Tibial artery (tissue), 4 donors: ENCODE measurements around the gene SPSB4.

ENCODE experiments used
- DNase-seq, 2 donors: peaks; one replicate each; pipeline ENCODE4 v3.0.0-alpha.2; 2019
- H3K27ac ChIP-seq, 2 donors: fragments of 200-600 bp; sonication (generic) in 1 of 2; 1 replicate in 1 of 2; 2 replicates in 1 of 2; pipeline ENCODE4 v1.5.1; 2018 to 2019; ENCODE audit warnings: mild to moderate bottlenecking in 1 of 2
- H3K27me3 ChIP-seq, 2 donors: fragments of 200-600 bp; sonication (generic) in 1 of 2; one replicate each; pipeline versions ENCODE4 v1.5.1 to v1.6.0; 2016 to 2019
- H3K36me3 ChIP-seq, 3 donors: fragments of 200-600 bp; sonication (generic) in 2 of 3; one replicate each; pipeline ENCODE4 v1.5.1; 2016 to 2019; ENCODE audit warnings: mild to moderate bottlenecking in 2 of 3
- H3K4me1 ChIP-seq, 4 donors: fragments of 200-600 bp; sonication (generic) in 2 of 4; 1 replicate in 3 of 4; 2 replicates in 1 of 4; pipeline ENCODE4 v1.5.1; 2016 to 2019
- H3K4me3 ChIP-seq, 2 donors: fragments of 200-600 bp; sonication (generic) in 1 of 2; 1 replicate in 1 of 2; 2 replicates in 1 of 2; pipeline ENCODE4 v1.5.1; 2018 to 2019; ENCODE audit warnings: mild to moderate bottlenecking in 2 of 2
- H3K9me3 ChIP-seq, 3 donors: fragments of 200-600 bp; sonication (generic) in 1 of 3; one replicate each; pipeline ENCODE4 v1.5.1; 2016 to 2019
- CTCF ChIP-seq, 2 experiments: fragments of 200-600 bp in 1 of 2; fragments of 450-650 bp in 1 of 2; IDR thresholded peaks; one replicate each; pipeline ENCODE4 v1.5.1; 2017 to 2019; ENCODE audit warnings: antibody characterized with exemption in 2 of 2, mild to moderate bottlenecking in 1 of 2, moderate library complexity in 1 of 2
- intact Hi-C: fragments of 100-400 bp; cut with DNase I; formaldehyde crosslinking; loops from one replicate; pipeline ENCODE4 v1.15.0; 2023; ENCODE audit warnings: low total_unique reads

Gene SPSB4

GRCh38 chr3:141056751-141057171 lies 5.6 kb downstream of the SPSB4 start:
- TF ChIP-seq CTCF (IDR thresholded peaks at IDR 0.05), result no peak
- peaks cover 0 to 12% of the 10 kb centered on the region in 2 donors for H3K27me3 ChIP-seq
- DNase-seq, result no peak
- H3K4me1 ChIP-seq, result peaks cover 0 to 13% (median 12%) of the 10 kb centered on the region in 4 donors
- no peaks in the 10 kb centered on the region for H3K36me3 ChIP-seq
- no peaks in the 10 kb centered on the region for H3K9me3 ChIP-seq
- intact Hi-C loops, result no loop called here
- H3K4me3 ChIP-seq, result no peak overlapping the region
- no peak overlapping the region for H3K27ac ChIP-seq

DNA sequence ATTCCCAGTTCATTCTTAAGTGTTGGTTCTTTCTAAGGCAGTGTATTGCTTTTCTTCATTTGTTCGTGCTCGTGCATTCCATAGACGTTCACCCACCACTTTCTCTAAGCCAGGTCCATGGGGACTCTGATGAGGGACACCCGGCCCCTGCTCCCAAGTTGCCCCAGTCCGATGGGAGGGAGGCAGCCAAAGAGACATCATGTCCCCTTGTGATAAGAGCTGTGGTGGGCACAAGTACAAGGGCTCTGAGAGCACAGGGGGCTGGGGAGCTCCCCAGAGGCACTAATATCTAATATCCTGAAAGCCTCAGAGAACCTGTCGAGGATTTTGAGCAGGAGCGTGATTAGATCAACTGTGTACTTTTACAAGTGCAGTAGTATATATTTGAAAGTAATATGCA lies 6.3 kb downstream of the SPSB4 start:
- Histone ChIP-seq H3K4me1 (peaks cover 0 to 7% (median 6%) of the 10 kb centered on the region in 4 donors), H3K27me3 (peaks cover 0 to 10% of the 10 kb centered on the region in 2 donors), H3K27ac (no peak overlapping the region), H3K36me3 (no peaks in the 10 kb centered on the region), H3K9me3 (no peaks in the 10 kb centered on the region), H3K4me3 (no peak overlapping the region)
- intact Hi-C loops, result no loop called here
- TF ChIP-seq CTCF (IDR thresholded peaks at IDR 0.05), result no peak
- DNase-seq, result no peak

- Histone ChIP-seq H3K4me1 (no peaks in the 10 kb centered on the region), H3K9me3 (no peaks in the 10 kb centered on the region), H3K27me3 (peaks cover 0 to 6% of the 10 kb centered on the region in 2 donors), H3K36me3 (no peaks in the 10 kb centered on the region), H3K4me3 (no peak overlapping the region), H3K27ac (no peak overlapping the region)
- intact Hi-C loops, result no loop called here
- no peak for TF ChIP-seq CTCF (IDR thresholded peaks at IDR 0.05)
- no peak for DNase-seq
Measured at GRCh38 chr3:141057946-141058800, 7.0 kb downstream of the SPSB4 start.

- no peaks in the 10 kb centered on the region for H3K9me3 ChIP-seq
- no peak for DNase-seq
- intact Hi-C loops, result no loop called here
- peaks cover 0 to 2% of the 10 kb centered on the region in 2 donors for H3K27me3 ChIP-seq
- no peak overlapping the region for H3K27ac ChIP-seq
- H3K4me3 ChIP-seq, result no peak overlapping the region
- no peaks in the 10 kb centered on the region for H3K36me3 ChIP-seq
- no peak for TF ChIP-seq CTCF (IDR thresholded peaks at IDR 0.05)
- no peaks in the 10 kb centered on the region for H3K4me1 ChIP-seq
Measured at GRCh38 chr3:141058996-141059395, 7.8 kb downstream of the SPSB4 start.

GRCh38 chr3:141059816-141060215 lies 8.7 kb downstream of the SPSB4 start:
- no peak for TF ChIP-seq CTCF (IDR thresholded peaks at IDR 0.05)
- Histone ChIP-seq H3K36me3 (no peaks in the 10 kb centered on the region), H3K4me3 (no peak overlapping the region), H3K27ac (no peak overlapping the region), H3K9me3 (no peaks in the 10 kb centered on the region), H3K4me1 (no peaks in the 10 kb centered on the region), H3K27me3 (no peaks in the 10 kb centered on the region)
- intact Hi-C loops, result no loop called here
- DNase-seq, result no peak
